Neural cell (in vitro differentiated cells): Measurements from ENCODE around the gene SHD. TPM values are rescaled to one million over a fixed set of nuclear protein-coding genes. Genes with fewer than 3 reads are reported as not detected.
A peak's percentile ranks its signal among the peaks of the same experiment; 100 is the strongest.

Experiments
- H2AFZ ChIP-seq: fragments of 200-600, 300-800 bp; sonication (generic), shearing (Covaris generic); 2 replicates; pipeline ENCODE4 v1.6.0; 2014; ENCODE audit warnings: low read depth, mild to moderate bottlenecking, antibody characterized with exemption, low read length, moderate library complexity
- H3F3A ChIP-seq: fragments of 200-600 bp; shearing (Covaris generic); 2 replicates; pipeline ENCODE4 v1.6.1; 2016; ENCODE audit warnings: mild to moderate bottlenecking, moderate library complexity, mixed read lengths, antibody characterized with exemption, low read length; ENCODE audit not compliant: insufficient read depth, poor library complexity, severe bottlenecking
- H3K27ac ChIP-seq: fragments of 200-600, 300-800 bp; sonication (generic), shearing (Covaris generic); 2 replicates; pipeline ENCODE4 v1.5.1; 2014; ENCODE audit warnings: mild to moderate bottlenecking, low read length, moderate library complexity
- H3K27me3 ChIP-seq: fragments of 300-800, 200-600 bp; sonication (generic), shearing (Covaris generic); 2 replicates; pipeline ENCODE4 v1.6.0; 2014; ENCODE audit warnings: mild to moderate bottlenecking, low read depth, low read length, moderate library complexity; ENCODE audit not compliant: insufficient read depth
- H3K36me3 ChIP-seq: fragments of 300-800, 200-600 bp; sonication (generic), shearing (Covaris generic); 2 replicates; pipeline ENCODE4 v1.5.1; 2014; ENCODE audit warnings: mild to moderate bottlenecking, antibody characterized with exemption, low read length, moderate library complexity; ENCODE audit not compliant: insufficient read depth
- H3K4me2 ChIP-seq: fragments of 300-800, 200-600 bp; sonication (generic), shearing (Covaris generic); 2 replicates; pipeline ENCODE4 v1.6.0; 2014; ENCODE audit warnings: mild to moderate bottlenecking, low read length
- H3K4me3 ChIP-seq: fragments of 300-800, 200-600 bp; sonication (generic), shearing (Covaris generic); 2 replicates; pipeline ENCODE4 v1.5.1; 2014; ENCODE audit warnings: mild to moderate bottlenecking, low read length, moderate library complexity
- H3K79me2 ChIP-seq: fragments of 200-600 bp; shearing (Covaris generic); replicated peaks from 2 replicates; pipeline ENCODE4 v1.6.0; 2014; ENCODE audit warnings: mild to moderate bottlenecking, low read length, moderate library complexity; ENCODE audit not compliant: insufficient read depth
- H3K9ac ChIP-seq: fragments of 300-800, 200-600 bp; sonication (generic), shearing (Covaris generic); 2 replicates; pipeline ENCODE4 v1.6.1; 2016; ENCODE audit warnings: mild to moderate bottlenecking, low read length, mixed read lengths
- H3K9me2 ChIP-seq: fragments of 200-600 bp; shearing (Covaris generic); 2 replicates; pipeline ENCODE4 v1.6.1; 2016; ENCODE audit warnings: mild to moderate bottlenecking, low read length, mixed read lengths; ENCODE audit not compliant: insufficient read depth
- H3K9me3 ChIP-seq: fragments of 200-600, 300-800 bp; sonication (generic), shearing (Covaris generic); 2 replicates; pipeline ENCODE4 v1.6.1; 2016; ENCODE audit warnings: mild to moderate bottlenecking, mixed run types, low read length, moderate library complexity, mixed read lengths
- H4K20me1 ChIP-seq: fragments of 200-600 bp; shearing (Covaris generic); 2 replicates; pipeline ENCODE4 v1.6.1; 2016; ENCODE audit warnings: mild to moderate bottlenecking, mixed run types; ENCODE audit not compliant: insufficient read depth
- EP300 ChIP-seq: fragments of 450-650 bp; conservative IDR thresholded peaks from 2 replicates; pipeline ENCODE4 v1.6.1; 2014; ENCODE audit warnings: antibody characterized with exemption, mild to moderate bottlenecking, moderate library complexity; ENCODE audit not compliant: poor library complexity, severe bottlenecking
- MXI1 ChIP-seq: fragments of 450-650 bp; conservative IDR thresholded peaks from 2 replicates; pipeline ENCODE4 v1.6.1; 2014; ENCODE audit warnings: antibody characterized with exemption, mild to moderate bottlenecking; ENCODE audit not compliant: poor library complexity, severe bottlenecking
- POLR2AphosphoS5 ChIP-seq: IDR thresholded peaks from 2 replicates; pipeline ENCODE4 v1.6.1; 2012
- RAD21 ChIP-seq: fragments of 450-650 bp; conservative IDR thresholded peaks from 2 replicates; pipeline ENCODE4 v1.6.1; 2014; ENCODE audit warnings: antibody characterized with exemption, mild to moderate bottlenecking, moderate library complexity
- SMC3 ChIP-seq: fragments of 450-650 bp; conservative IDR thresholded peaks from 2 replicates; pipeline ENCODE4 v1.6.1; 2014; ENCODE audit warnings: antibody characterized with exemption, mild to moderate bottlenecking, moderate library complexity; ENCODE audit not compliant: poor library complexity
- TAF1 ChIP-seq: IDR thresholded peaks from 2 replicates; pipeline ENCODE4 v1.6.1; 2012; ENCODE audit warnings: low read depth
- polyA plus RNA-seq: library from polyadenylated mRNA; depleted of rRNA; stranded (reverse); fragments of >200 nt; gene quantifications from 2 replicates; pipeline ENCODE4 v1.2.3, GENCODE V29; 2014
- TF ChIP-seq, protein P1 (sequence below): fragments of 450-650 bp; IDR thresholded peaks from 2 replicates; pipeline ENCODE4 v1.5.1; 2014; ENCODE audit warnings: antibody characterized with exemption, mild to moderate bottlenecking, moderate library complexity; ENCODE audit not compliant: poor library complexity, severe bottlenecking
- TF ChIP-seq, protein P2 (sequence below): IDR thresholded peaks from 2 replicates; pipeline ENCODE4 v1.6.1; 2012; ENCODE audit warnings: borderline replicate concordance

SHD gene
- polyA plus RNA-seq, 1 donor from 2014 or later, result 188 TPM

DNA sequence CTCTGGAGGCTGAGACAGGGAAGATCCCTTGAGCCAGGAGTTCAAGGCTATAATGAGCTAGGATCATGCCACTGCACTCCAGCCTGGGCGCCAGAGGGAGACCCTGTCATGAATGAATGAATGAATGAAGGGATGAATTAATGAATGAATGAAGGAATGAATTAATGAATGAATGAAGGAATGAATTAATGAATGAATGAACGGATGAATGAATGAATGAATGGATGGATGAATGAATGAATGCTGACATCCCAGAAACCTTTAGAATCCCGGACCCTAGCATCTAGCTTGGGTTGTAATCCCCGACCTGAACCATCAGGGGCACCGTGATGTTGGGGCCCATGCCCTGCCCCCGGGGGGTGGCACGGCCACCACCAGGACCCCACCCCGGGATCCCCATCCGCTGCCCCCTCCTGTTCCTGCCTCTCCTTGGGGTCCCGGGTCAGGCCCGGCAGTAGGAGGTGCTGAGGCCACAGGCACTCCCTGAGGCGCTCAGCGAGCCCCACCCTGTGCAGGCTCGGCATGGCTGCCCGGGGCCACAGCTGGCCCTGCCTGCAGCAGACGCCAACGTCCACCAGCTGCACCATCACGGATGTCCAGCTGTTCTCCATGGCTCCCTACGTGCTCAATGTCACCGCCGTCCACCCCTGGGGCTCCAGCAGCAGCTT lies 46.3 kb upstream of the SHD start:
- H3K27me3 ChIP-seq, result no peaks in the 10 kb centered on the region

DNA sequence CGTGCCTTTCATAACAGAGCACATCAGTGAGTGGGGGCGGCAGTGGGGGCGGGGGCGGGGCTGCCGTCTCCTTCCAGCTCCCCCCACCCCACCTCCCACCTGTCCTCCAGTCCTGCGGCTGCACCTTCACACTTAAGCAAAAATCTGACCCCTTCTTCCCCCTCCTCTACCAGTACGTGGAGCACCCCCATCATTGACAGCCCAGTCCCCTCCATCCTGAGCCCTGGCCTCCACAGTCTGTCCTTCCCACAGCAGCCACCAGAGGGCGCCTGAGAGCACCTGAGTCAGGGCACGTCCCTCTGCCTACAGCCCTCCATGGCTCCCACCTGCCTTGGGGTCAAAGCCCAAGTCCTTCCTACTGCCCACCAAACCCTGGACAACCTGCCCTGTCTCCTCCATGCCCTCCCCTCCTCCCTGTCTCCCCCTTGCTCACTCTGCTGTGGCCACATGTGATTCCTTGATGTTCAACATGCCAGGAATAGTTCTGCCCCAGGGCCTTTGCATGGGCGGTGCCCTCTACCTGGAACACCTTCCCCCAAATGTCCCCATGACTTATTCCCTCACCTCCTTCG lies 45.7 kb upstream of the SHD start:
- Histone ChIP-seq H3K27me3 (no peaks in the 10 kb centered on the region), H3K36me3 (no peaks in the 10 kb centered on the region), H3K4me2 (no peak overlapping the region), H3K9me2 (no peaks in the 10 kb centered on the region), H3F3A (no peaks in the 10 kb centered on the region), H2AFZ (no peak overlapping the region), H3K4me3 (no peak overlapping the region), H3K79me2 (no peaks in the 10 kb centered on the region), H4K20me1 (no peaks in the 10 kb centered on the region), H3K27ac (no peak overlapping the region), H3K9ac (no peak overlapping the region), H3K9me3 (no peaks in the 10 kb centered on the region)
- TF ChIP-seq, protein P1, sequence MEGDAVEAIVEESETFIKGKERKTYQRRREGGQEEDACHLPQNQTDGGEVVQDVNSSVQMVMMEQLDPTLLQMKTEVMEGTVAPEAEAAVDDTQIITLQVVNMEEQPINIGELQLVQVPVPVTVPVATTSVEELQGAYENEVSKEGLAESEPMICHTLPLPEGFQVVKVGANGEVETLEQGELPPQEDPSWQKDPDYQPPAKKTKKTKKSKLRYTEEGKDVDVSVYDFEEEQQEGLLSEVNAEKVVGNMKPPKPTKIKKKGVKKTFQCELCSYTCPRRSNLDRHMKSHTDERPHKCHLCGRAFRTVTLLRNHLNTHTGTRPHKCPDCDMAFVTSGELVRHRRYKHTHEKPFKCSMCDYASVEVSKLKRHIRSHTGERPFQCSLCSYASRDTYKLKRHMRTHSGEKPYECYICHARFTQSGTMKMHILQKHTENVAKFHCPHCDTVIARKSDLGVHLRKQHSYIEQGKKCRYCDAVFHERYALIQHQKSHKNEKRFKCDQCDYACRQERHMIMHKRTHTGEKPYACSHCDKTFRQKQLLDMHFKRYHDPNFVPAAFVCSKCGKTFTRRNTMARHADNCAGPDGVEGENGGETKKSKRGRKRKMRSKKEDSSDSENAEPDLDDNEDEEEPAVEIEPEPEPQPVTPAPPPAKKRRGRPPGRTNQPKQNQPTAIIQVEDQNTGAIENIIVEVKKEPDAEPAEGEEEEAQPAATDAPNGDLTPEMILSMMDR, result peak; percentile 41
- TF ChIP-seq TAF1, result no peak

More for the DNA sequence above, 46.3 kb upstream of the SHD start:
- Histone ChIP-seq H3K4me2 (no peak overlapping the region), H3K4me3 (no peak overlapping the region), H3F3A (no peaks in the 10 kb centered on the region), H3K9me3 (no peaks in the 10 kb centered on the region), H3K9me2 (no peaks in the 10 kb centered on the region), H3K36me3 (no peaks in the 10 kb centered on the region), H3K79me2 (no peaks in the 10 kb centered on the region), H3K9ac (no peak overlapping the region), H4K20me1 (no peaks in the 10 kb centered on the region), H3K27ac (no peak overlapping the region), H2AFZ (no peak overlapping the region)
- TF ChIP-seq EP300 (no peak), SMC3 (no peak)

DNA sequence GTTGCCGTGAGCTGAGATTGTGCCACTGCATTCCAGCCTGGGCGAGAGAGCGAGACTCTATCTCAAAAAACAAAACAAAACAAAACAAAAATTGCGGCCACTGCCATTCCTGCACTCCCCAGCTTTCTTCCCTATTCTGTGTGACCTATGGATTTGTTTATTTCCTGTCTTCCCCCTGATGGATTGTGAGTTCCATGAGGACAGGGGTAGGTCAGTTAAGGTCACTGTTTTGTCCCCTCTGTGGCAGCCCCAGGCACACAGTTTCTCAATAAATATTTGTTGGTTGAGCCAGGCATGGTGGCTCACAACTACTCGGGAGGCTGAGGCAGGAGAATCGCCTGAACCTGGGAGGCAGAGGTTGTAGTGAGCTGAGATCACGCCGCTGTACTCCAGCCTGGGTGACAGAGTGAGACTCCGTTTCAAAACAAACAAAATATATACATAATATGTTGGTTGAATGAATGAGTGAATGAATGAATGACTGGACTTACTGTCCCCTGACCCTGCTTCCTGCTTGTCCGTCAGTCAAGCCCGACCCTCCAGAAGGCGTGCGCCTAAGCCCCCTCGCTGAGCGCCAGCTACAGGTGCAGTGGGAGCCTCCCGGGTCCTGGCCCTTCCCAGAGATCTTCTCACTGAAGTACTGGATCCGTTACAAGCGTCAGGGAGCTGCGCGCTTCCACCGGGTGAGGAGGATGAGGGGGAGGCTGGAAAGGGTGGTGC lies 44.8 kb upstream of the SHD start:
- Histone ChIP-seq H3K27me3 (no peaks in the 10 kb centered on the region), H3K4me3 (no peak overlapping the region), H3F3A (no peaks in the 10 kb centered on the region), H4K20me1 (no peaks in the 10 kb centered on the region), H2AFZ (no peak overlapping the region), H3K4me2 (no peak overlapping the region), H3K79me2 (no peaks in the 10 kb centered on the region), H3K9me2 (no peaks in the 10 kb centered on the region), H3K36me3 (no peaks in the 10 kb centered on the region), H3K27ac (no peak overlapping the region), H3K9me3 (no peaks in the 10 kb centered on the region), H3K9ac (no peak overlapping the region)
- no peak for TF ChIP-seq EP300
- TF ChIP-seq POLR2AphosphoS5, result no peak
- TF ChIP-seq TAF1, result no peak
- TF ChIP-seq MXI1, result no peak
- TF ChIP-seq RAD21, result no peak
- TF ChIP-seq, protein P2, sequence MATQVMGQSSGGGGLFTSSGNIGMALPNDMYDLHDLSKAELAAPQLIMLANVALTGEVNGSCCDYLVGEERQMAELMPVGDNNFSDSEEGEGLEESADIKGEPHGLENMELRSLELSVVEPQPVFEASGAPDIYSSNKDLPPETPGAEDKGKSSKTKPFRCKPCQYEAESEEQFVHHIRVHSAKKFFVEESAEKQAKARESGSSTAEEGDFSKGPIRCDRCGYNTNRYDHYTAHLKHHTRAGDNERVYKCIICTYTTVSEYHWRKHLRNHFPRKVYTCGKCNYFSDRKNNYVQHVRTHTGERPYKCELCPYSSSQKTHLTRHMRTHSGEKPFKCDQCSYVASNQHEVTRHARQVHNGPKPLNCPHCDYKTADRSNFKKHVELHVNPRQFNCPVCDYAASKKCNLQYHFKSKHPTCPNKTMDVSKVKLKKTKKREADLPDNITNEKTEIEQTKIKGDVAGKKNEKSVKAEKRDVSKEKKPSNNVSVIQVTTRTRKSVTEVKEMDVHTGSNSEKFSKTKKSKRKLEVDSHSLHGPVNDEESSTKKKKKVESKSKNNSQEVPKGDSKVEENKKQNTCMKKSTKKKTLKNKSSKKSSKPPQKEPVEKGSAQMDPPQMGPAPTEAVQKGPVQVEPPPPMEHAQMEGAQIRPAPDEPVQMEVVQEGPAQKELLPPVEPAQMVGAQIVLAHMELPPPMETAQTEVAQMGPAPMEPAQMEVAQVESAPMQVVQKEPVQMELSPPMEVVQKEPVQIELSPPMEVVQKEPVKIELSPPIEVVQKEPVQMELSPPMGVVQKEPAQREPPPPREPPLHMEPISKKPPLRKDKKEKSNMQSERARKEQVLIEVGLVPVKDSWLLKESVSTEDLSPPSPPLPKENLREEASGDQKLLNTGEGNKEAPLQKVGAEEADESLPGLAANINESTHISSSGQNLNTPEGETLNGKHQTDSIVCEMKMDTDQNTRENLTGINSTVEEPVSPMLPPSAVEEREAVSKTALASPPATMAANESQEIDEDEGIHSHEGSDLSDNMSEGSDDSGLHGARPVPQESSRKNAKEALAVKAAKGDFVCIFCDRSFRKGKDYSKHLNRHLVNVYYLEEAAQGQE, result no peak
- TF ChIP-seq, protein P1, result no peak
